Ovary (tissue), 9 donors: ENCODE measurements around the gene RAET1G. TPM values are rescaled to one million over a fixed set of nuclear protein-coding genes. Genes with fewer than 3 reads are reported as not detected.

Experiments used
- DNase-seq, 5 donors: peaks; one replicate each; pipeline ENCODE4 v3.0.0-alpha.2; 2019 to 2020
- H3K27ac ChIP-seq, 2 donors: fragments of 200-600 bp; one replicate each; pipeline versions ENCODE4 v1.5.1 to v1.8.0; 2019 to 2022
- H3K27me3 ChIP-seq: fragments of 200-600 bp; one replicate; pipeline ENCODE4 v1.8.0; 2022
- H3K36me3 ChIP-seq: fragments of 200-600 bp; sonication (generic); one replicate; pipeline ENCODE4 v1.5.1; 2019
- H3K4me1 ChIP-seq: one replicate; pipeline ENCODE4 v1.8.1; 2013; ENCODE audit warnings: mild to moderate bottlenecking, moderate library complexity; ENCODE audit not compliant: insufficient read depth
- H3K4me3 ChIP-seq: fragments of 200-600 bp; sonication (generic); one replicate; pipeline ENCODE4 v1.5.1; 2017
- H3K9me3 ChIP-seq, 2 donors: fragments of 200-600 bp in 1 of 2; sonication (generic) in 1 of 2; one replicate each; pipeline versions ENCODE4 v1.5.1 to v1.8.1; 2013 to 2019; ENCODE audit warnings: mild to moderate bottlenecking in 1 of 2, moderate library complexity in 1 of 2
- CTCF ChIP-seq, 3 donors: fragments of 450-650 bp in 2 of 3; fragments of 200-600 bp in 1 of 3; IDR thresholded peaks; one replicate each; pipeline versions ENCODE4 v1.5.1 to v1.8.0; 2016 to 2022; ENCODE audit warnings: antibody characterized with exemption in 3 of 3, mild to moderate bottlenecking in 1 of 3
- EP300 ChIP-seq: sonication (generic); formaldehyde crosslinking; IDR thresholded peaks from one replicate; pipeline ENCODE4 v1.6.1; 2017; ENCODE audit warnings: antibody characterized with exemption
- POLR2A ChIP-seq: fragments of 450-650 bp; IDR thresholded peaks from one replicate; pipeline ENCODE4 v1.6.1; 2017; ENCODE audit warnings: antibody characterized with exemption, mild to moderate bottlenecking, moderate library complexity
- WGBS, 3 donors: extraction: QIAGEN DNeasy Blood & Tissue Kit in 1 of 3; methylation state at CpG; one replicate each; pipeline versions ENCODE4 v1.1.5 to v1.1.7; 2013 to 2017; 5-methylcytosine and 5-hydroxymethylcytosine counted together
- intact Hi-C, 4 donors: fragments of 100-400 bp; cut with DNase I; formaldehyde crosslinking; loops; one replicate each; pipeline versions ENCODE4 v1.11.0 to v1.15.1; 2022 to 2023
- polyA plus RNA-seq, 2 donors: library from polyadenylated mRNA; stranded (reverse); fragments of 200-250 nt in 1 of 2; fragments of 350-450 nt in 1 of 2; fragmentation: Illumina TruSeq in 1 of 2; extraction: RNeasy Lipid Tissue Mini Kit (QIAGEN cat#74804) in 1 of 2; gene quantifications; one replicate each; pipeline ENCODE4 v1.2.3, GENCODE V29; 2013 to 2014
- total RNA-seq, 7 donors: library from RNA; depleted of rRNA in 2 of 7; stranded (reverse); fragments of >200 nt in 2 of 7; fragmentation: NEBNext Ultra II Directional in 3 of 7; extraction: Animal tissue kit (Norgen Biotek cat#: 25700) in 3 of 7; gene quantifications; one replicate each; pipeline versions ENCODE4 v1.1.0 to v1.2.4, GENCODE V29; 2016 to 2023
- donor health status: DM: no; HTN: no; CAD: no; lungs with moderate emphysema.
- donor health status: DM: no; HTN: no; CAD: no.
- donor health status: Bipolar disorder and iron deficiency.
- donor health status: DM: yes; HTN: yes; CAD: no.
- donor health status: DM: no; HTN: no; CAD: no.
- donor health status: DM: yes; HTN: yes; CAD: no.

RAET1G gene
- total and polyA plus RNA-seq, 9 donors: 0.42 to 1.5 (median 0.77) TPM; not detected in 1

DNA sequence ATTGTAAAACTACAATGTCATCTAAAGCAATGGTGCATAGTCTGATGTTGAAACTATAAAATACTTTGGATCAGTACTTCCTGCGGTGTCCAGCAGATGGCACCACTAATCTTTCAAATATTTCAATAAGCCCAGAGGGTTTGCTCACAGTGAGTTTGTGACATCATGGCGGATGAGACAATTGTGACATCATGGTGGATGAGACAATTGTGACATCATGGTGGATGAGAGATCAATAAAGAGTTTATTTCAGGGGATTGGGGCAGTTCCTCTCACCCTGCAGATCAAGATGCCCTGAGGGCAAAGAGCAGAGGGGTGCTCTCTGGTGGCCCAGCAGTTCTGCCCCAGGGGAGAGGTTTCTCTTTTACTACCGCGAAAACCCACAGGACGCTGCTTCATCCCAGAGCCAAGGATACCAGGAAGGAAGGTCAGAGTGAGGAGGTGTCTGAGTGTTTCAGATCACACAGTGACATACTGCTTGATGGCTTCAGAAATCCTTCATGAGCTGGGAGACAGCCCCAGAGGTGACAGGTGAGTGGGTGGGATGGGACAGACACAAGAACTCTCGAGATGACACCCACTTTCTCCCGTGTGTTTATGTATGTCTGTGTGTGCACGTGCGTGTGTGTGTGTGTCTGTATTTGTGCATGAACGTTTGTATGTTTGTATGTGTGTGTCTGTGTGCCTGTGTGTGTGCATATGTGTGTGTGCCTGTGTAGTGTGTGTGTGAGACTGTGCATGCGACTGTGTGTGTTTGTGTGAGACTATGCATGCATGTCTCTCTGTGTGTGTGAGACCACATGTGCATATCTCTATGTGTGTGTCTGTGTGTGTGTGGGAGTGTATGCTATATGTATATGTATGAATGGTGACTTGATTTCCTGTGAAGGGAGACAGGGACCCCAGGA lies 11.6 kb upstream of the RAET1G start:
- Histone ChIP-seq H3K36me3 (no peaks in the 10 kb centered on the region), H3K4me3 (no peak overlapping the region), H3K27me3 (no peaks in the 10 kb centered on the region), H3K9me3 (no peaks in the 10 kb centered on the region), H3K27ac (no peak overlapping the region), H3K4me1 (no peaks in the 10 kb centered on the region)
- peak in 4 of 5 donors; percentile 39 to 72 (median 54) for DNase-seq
- intact Hi-C loops: loop anchor here in 3 of 4 donors (5.0 kb wide), 2 partner anchors 73 to 83 kb away; no protein-coding TSS in a partner anchor
- TF ChIP-seq CTCF (IDR thresholded peaks at IDR 0.05) (peak; percentile 44 to 70 (median 67)), POLR2A (no peak)
- WGBS, 3 donors: 28 to 42% (median 34%) methylated on average over 11 of the region's 11 CpGs

DNA sequence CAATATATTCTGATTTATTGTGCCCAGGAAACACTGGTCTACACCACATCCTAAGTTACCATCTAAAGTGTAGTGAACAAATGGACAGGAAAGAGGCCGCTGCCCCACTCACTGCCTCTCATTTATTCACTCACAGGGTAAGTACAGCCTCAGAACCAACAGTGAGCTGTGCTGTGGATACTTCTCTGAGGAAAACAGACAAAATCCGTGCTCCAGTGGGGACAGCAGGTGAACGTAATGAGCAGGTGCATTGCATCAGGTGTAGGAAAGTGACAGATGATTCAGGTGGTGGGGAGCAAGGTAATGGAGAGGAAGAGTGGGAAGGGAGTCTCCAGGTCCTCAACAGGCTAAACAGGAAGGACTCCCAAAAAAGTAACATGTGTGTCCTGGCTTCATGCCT lies 10.5 kb upstream of the RAET1G start:
- no peaks in the 10 kb centered on the region for H3K27me3 ChIP-seq
- WGBS, 3 donors: 36 to 44% (median 43%) methylated on average over 3 of the region's 3 CpGs
- intact Hi-C loops: loop anchor here in 2 of 4 donors (5.0 kb wide), 2 partner anchors 74 to 84 kb away; no protein-coding TSS in a partner anchor

GRCh38 chr6:149933036-149933435 lies 10.1 kb upstream of the RAET1G start:
- WGBS, 3 donors: 43 to 59% (median 58%) methylated on average over 5 of the region's 5 CpGs
- no peaks in the 10 kb centered on the region for H3K4me1 ChIP-seq
- DNase-seq: peak in 1 of 5 donors; percentile 4
- H3K4me3 ChIP-seq: no peak overlapping the region
- no peak overlapping the region for H3K27ac ChIP-seq
- H3K36me3 ChIP-seq: no peaks in the 10 kb centered on the region
- no peaks in the 10 kb centered on the region for H3K27me3 ChIP-seq
- no peaks in the 10 kb centered on the region for H3K9me3 ChIP-seq
- intact Hi-C loops: loop anchor here in 2 of 4 donors (5.0 kb wide), 2 partner anchors 74 to 84 kb away; no protein-coding TSS in a partner anchor
- no peak for TF ChIP-seq POLR2A
- TF ChIP-seq EP300: no peak
- no peak for TF ChIP-seq CTCF (IDR thresholded peaks at IDR 0.05)

More for the DNA sequence above, 10.5 kb upstream of the RAET1G start:
- H3K27ac ChIP-seq: no peak overlapping the region
- H3K36me3 ChIP-seq: no peaks in the 10 kb centered on the region
- no peak for DNase-seq
- H3K9me3 ChIP-seq: no peaks in the 10 kb centered on the region
- no peak overlapping the region for H3K4me3 ChIP-seq
- H3K4me1 ChIP-seq: no peaks in the 10 kb centered on the region
- no peak for TF ChIP-seq POLR2A
- TF ChIP-seq EP300: no peak
- no peak for TF ChIP-seq CTCF (IDR thresholded peaks at IDR 0.05)

GRCh38 chr6:149931501-149931900 lies 8.6 kb upstream of the RAET1G start:
- 70 to 74% (median 72%) methylated on average over 6 of the region's 6 CpGs for WGBS, 3 donors
- no peak for DNase-seq

More at GRCh38 chr6:149931501-149931900, 8.6 kb upstream of the RAET1G start:
- intact Hi-C loops: loop anchor here in 2 of 4 donors (5.0 kb wide), 2 partner anchors 76 to 86 kb away; no protein-coding TSS in a partner anchor
- no peak overlapping the region for H3K27ac ChIP-seq
- no peaks in the 10 kb centered on the region for H3K36me3 ChIP-seq
- H3K4me1 ChIP-seq: no peaks in the 10 kb centered on the region
- no peaks in the 10 kb centered on the region for H3K27me3 ChIP-seq
- no peaks in the 10 kb centered on the region for H3K9me3 ChIP-seq
- TF ChIP-seq POLR2A (no peak), EP300 (no peak)
- H3K4me3 ChIP-seq: no peak overlapping the region
